HUDEP-2 (cell line): ENCODE results near the gene POU2F3.

Experiments used
- DNase-seq, 76 experiments: peaks; one replicate each; lab custom pipeline; 2025; ENCODE audit not compliant: unreplicated experiment in 76 of 76; lab: John Stamatoyannopoulos, UW

The POU2F3 gene

GRCh38 chr11:120239713-120240640 is at the start of gene POU2F3:
POU2F3 (plus strand) TSS chr11:120240140; CDS start chr11:120240344, 204 bp downstream.
- DNase-seq = no peak

GRCh38 chr11:120191058-120191457 is 48.9 kb upstream of the POU2F3 start:
- DNase-seq = no peak

GRCh38 chr11:120192831-120193625 is 46.9 kb upstream of the POU2F3 start:
- no peak for DNase-seq

GRCh38 chr11:120194166-120194565 is 45.8 kb upstream of the POU2F3 start:
- no peak for DNase-seq

GRCh38 chr11:120195601-120196320 is 44.2 kb upstream of the POU2F3 start:
- no peak for DNase-seq

DNA sequence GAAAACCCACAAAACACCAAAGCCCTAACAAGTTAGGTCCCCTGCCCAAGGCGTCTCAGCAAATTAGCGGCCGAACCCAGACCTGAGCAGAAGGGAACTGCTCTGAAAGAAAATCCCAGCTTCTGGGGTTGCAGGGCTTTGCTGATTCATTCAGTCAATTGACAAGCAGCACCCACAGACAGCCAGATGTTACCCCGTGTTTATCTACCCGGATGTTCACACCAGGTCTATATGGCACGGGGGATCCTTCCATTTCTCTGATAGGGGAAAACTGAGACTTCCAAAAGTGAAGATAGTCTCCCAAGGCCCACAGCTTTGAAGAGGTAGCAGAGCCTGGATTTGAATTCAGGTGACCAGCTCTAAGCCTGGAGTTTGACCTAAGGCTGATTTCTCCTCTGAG is 43.1 kb upstream of the POU2F3 start:
- no peak for DNase-seq

DNA sequence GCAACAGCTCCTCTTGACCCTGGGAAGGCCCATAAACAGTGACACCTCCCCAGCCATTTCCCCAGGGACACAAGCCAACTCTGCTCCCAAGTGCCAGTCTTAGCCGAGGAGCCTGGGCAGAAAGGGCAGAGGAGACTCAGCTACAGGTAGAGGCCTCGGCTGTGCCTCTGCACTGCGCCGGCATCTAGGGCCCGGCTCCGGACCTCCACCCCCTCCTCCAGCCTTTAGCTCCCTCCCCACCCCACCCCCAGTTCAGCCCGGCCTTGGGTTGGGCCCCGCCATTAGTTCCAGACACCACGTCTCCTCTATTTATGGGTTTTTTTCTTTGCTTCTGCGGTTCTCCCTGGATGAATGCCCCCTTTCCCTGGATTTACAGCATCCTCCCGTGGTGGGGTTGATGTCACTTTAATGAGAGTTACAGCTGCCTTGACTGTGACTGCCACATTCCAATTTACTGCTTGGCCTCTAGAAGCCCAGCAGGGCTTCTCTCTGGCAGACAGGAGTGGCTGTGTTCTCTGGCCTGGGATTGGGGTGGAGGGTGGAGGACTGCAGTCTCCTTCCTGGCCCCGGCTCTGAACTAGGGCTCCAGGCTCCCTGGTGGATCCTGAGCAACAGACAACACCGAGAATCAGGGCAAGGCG is 42.6 kb upstream of the POU2F3 start:
- no peak for DNase-seq

DNA sequence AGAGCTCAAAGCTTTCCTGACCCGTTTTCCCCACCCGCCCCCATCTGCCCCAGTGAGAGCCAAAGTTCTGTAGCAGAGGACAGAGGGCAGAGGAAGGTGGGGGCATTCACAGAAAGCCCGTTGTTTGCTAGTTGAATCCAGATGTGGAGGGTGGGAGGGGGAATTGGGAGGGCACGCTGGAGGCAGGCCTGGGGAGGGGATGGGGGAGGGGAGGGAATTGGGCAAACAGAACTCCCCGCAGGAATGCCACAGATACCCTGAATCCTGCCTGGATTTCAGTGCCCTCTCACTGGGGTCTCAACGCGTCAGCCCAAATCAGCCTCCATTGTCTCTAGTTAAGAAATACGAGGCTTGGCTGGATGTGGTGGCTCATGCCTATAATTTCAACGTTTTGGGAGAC is 42.0 kb upstream of the POU2F3 start:
- no peak for DNase-seq

DNA sequence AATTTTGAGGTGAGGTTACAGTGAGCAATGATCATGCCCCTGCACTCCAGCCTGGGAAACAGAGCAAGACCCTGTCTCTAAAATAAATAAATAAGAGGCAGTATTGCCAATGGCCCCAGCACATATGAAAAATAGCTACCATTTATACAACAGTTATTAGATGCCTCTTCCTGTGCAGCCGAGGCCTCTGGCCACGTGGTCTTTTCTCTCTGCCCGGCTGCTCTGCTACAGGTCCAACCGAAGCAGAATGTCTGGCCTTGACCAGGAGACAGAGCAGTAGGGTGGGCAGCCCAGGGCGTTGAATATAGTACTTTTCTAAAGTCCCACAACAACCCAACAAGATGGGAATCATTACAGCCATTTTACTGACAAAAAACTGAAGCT is 41.5 kb upstream of the POU2F3 start:
- no peak for DNase-seq

DNA sequence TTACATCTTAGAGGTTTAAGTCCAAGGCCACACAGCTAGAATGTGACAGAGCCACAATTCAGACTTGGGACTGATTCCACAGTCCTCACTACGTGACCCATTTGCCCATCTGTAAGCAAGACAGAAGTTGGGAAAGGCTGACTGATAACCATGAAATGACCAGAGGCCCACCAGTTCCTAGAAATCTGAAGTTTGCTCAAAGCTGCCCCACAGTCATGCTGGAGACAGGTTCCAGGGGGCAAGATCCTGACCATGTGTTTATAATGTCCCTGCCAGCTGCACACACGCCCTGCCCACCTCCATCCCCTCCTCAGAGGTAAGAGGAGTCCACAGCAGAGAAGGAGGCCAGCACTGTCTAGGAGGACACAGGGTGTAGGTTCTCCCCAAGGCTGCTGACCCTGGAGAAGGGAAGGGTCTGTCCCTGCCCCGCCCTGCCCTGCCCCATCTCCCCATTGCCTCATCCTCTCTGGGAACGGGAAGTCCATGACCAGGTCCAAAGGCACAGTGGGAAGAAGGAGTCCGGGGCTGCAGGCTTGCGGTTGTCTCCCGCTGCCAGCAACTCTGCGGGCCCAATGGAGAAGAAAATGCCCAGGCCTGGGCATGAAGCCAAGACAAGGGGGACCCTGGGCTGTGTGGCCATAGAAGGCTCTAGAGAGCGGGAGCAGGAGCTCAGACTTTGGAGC is 41.0 kb upstream of the POU2F3 start:
- no peak for DNase-seq

DNA sequence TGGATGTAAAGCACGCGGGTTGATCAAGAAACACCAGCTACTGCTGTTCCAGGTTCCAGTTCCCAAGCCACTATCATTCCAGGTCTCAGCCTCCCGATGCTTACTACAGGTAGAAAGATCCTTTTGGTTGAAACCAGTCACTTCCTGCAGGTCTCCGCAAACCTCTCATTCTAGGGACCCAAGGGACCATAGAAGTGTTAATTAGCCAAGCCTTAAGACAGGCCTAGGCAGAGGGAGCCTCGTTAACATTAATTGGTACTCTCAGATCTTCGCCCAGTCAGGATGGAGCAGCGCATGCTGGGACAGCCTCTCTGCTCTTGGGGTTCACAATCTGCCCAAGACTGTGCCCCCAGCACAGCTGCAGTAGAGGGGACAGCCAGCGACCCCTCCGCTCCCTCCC is 40.3 kb upstream of the POU2F3 start:
- DNase-seq = no peak

- DNase-seq = no peak
Observed at GRCh38 chr11:120200677-120201076, 39.3 kb upstream of the POU2F3 start.

GRCh38 chr11:120201653-120202052 is 38.3 kb upstream of the POU2F3 start:
- DNase-seq = no peak

GRCh38 chr11:120203626-120204025 is 36.3 kb upstream of the POU2F3 start:
- DNase-seq = no peak

DNA sequence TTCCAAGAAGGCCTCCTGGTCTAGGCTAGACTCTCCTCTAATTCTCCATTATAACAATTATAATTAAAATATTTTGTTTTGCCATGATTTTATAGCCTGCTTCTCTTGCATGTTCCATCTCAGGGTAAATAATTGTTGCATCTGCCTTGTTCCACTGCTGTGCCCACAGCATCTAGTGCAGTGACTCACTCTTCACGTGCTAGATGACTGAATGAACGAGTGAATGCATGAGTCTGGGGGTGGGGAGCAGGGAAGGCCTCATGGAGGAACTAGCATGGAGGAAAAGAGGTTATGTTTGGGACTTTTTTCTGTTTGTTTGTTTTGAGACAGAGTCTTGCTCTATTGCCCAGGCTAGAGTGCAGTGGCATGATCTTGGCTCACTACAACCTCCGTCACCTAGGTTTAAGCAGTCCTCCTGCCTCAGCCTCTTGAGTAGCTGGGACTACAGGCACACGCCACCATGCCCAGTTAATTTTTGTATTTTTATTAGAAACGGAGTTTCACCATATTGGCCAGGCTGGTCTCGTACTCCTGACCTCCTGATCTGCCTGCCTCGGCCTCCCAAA is 34.3 kb upstream of the POU2F3 start:
- no peak for DNase-seq

- DNase-seq = no peak
Observed at GRCh38 chr11:120207512-120207911, 32.4 kb upstream of the POU2F3 start.

GRCh38 chr11:120208001-120208441 is 31.9 kb upstream of the POU2F3 start:
- no peak for DNase-seq

GRCh38 chr11:120208777-120209176 is 31.2 kb upstream of the POU2F3 start:
- no peak for DNase-seq

DNA sequence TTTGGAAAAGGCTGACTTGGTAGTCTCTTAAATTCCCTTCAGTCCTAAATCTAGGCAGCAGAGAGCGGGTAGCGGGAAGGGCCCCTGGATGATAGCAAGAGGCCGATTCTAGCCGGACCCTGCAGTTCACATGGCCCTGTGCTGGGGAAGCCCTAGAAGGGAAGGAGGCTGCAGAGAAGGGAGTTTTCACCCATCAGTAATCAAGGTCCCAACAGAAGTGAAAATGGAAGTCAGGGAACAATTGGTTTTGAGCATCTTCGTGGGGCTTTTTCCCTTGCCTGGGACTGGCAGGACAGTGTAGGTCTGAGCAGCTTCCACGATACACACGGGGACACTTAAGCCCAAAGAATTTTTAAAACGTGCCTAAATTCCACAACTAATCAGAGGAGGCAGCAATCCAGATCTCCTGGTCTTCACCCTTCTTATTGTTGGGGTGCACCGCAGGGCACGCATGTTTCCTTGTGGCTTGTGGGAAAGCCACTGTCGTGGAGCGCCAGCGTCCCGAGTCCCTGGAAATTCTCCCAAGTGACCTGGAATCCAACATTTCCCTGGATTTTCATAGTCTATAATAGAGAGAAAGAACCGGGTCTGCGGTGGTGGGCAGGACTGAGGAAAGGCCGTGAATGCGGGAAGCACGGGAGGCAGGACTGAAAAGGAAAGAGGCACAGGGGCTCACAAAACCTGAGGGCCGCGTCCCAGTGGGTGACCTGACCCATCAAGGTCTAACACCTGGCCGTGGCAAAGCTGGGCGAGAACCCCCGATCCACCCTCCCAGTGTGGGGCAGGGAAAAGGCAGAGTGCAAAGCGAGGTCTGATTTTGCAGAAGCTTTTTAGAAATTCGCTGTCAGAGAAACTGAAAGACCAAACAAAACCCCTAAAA is 30.0 kb upstream of the POU2F3 start:
- DNase-seq = no peak
